Measurements from ENCODE around the gene RUNDC1. TPM values are rescaled to one million over a fixed set of nuclear protein-coding genes. Genes with fewer than 3 reads are reported as not detected.

RUNDC1 gene
- total RNA-seq (2014; rRNA removed; shearing (Covaris generic)) (11.1 and 12.1 TPM in 2 replicates), total RNA-seq (2022) (18.6 and 22.5 TPM in 2 replicates), Bru-seq, nascent RNA (percentile 74 among the genes with signal in this experiment), BruChase-seq, experiment 1, labeled RNA remaining after a 6-hour chase (percentile 90 among the genes with signal in this experiment), BruChase-seq, experiment 2, labeled RNA remaining after a 2-hour chase (percentile 84 among the genes with signal in this experiment)
- long read RNA-seq, transcript RUNDC1-201 (5 exons, 3,828 nt) = major isoform, 27 of 41 reads
- long read RNA-seq, partial matches to known transcripts = 6 of 41 reads
- long read RNA-seq, other reads (novel, unspliced or antisense) = 7 of 41 reads

- Histone ChIP-seq H3K36me3 (ENCODE audit: insufficient read depth, low read length) (peaks cover 7% of the 10 kb centered on the region; the same call in 1 of the 2 replicates), H3K79me2 (ENCODE audit: insufficient read depth, low read depth, low read length) (peaks cover 36% of the 10 kb centered on the region; the same call in 1 of the 2 replicates), H3K27ac (ENCODE audit: low read depth, low read length, poor library complexity, severe bottlenecking) (peak within 1 kb of the TSS; percentile 84), H3K4me1 (ENCODE audit: insufficient read depth, low read length, poor library complexity, severe bottlenecking) (peaks cover 38% of the 10 kb centered on the region), H3K4me3 (ENCODE audit: low read depth, low read length, poor library complexity, severe bottlenecking) (peak within 1 kb of the TSS; percentile 78), H3K4me2 (ENCODE audit: low read length) (peak within 1 kb of the TSS; percentile 85), H4K20me1 (ENCODE audit: insufficient read depth, low read length) (peaks cover 5% of the 10 kb centered on the region; the same call in 1 of the 2 replicates), H2AFZ (ENCODE audit: low read length) (peak within 1 kb of the TSS; percentile 45; the same call in 1 of the 2 replicates), H3K9me3 (ENCODE audit: low read length) (no peaks in the 10 kb centered on the region), H3K9me2 (ENCODE audit: insufficient read depth, low read length) (no peaks in the 10 kb centered on the region)
- DNase-seq (ENCODE audit: low spot score) = peak; percentile 94
- BruUV-seq (replicated peaks) = no TSS peak
- TF ChIP-seq CTCF (conservative IDR thresholded peaks at IDR 0.05; ENCODE audit: low read length) (no peak), EZH2phosphoT487 (IDR thresholded peaks at IDR 0.05; ENCODE audit: borderline replicate concordance, low read depth, low read length) (no peak)
- ChIA-PET CTCF (ENCODE audit: unreplicated experiment) (no interaction called here), POLR2A (interaction anchor here (0.7 kb wide), 1 partner anchor 12 kb away, joined by 5 read pairs; no protein-coding TSS in a partner anchor)
- intact Hi-C loops (cut with micrococcal nuclease; ENCODE audit: unreplicated experiment) = loop anchor here (1.0 kb wide), 1 partner anchor 18 kb away; the partner anchor contains the start of gene RPL27
These were observed at the start of gene RUNDC1 for GRCh38 chr17:42980274-42980765. Gene RUNDC1 (plus strand): TSS chr17:42980565. CDS start chr17:42980577, 12 bp downstream.

- H2AFZ ChIP-seq (ENCODE audit: low read length) = no peak overlapping the region
- H4K20me1 ChIP-seq (ENCODE audit: insufficient read depth, low read length) = no peaks in the 10 kb centered on the region
- H3K9me2 ChIP-seq (ENCODE audit: insufficient read depth, low read length) = no peaks in the 10 kb centered on the region
- no peaks in the 10 kb centered on the region for H3K9me3 ChIP-seq (ENCODE audit: low read length)
- ChIA-PET CTCF (ENCODE audit: unreplicated experiment) (interaction anchor here (1.4 kb wide), 1 partner anchor 60 kb away, joined by 4 read pairs; the partner anchor contains the start of gene RPL27), POLR2A (interaction anchor here (0.9 kb wide), 1 partner anchor 15 kb away, joined by 3 read pairs; no protein-coding TSS in a partner anchor)
- H3K36me3 ChIP-seq (ENCODE audit: insufficient read depth, low read length) = no peaks in the 10 kb centered on the region
- intact Hi-C loops (cut with micrococcal nuclease; ENCODE audit: unreplicated experiment) = loop anchor here (1.0 to 5.0 kb wide), 3 partner anchors 59 to 217 kb away; partner anchors contain the start of gene RPL27
- BruUV-seq (replicated peaks) = no TSS peak
- H3K4me3 ChIP-seq (ENCODE audit: low read depth, low read length, poor library complexity, severe bottlenecking) = no peak overlapping the region
- H3K4me1 ChIP-seq (ENCODE audit: insufficient read depth, low read length, poor library complexity, severe bottlenecking) = no peaks in the 10 kb centered on the region
- H3K27ac ChIP-seq (ENCODE audit: low read depth, low read length, poor library complexity, severe bottlenecking) = no peak overlapping the region
- H3K79me2 ChIP-seq (ENCODE audit: insufficient read depth, low read depth, low read length) = no peaks in the 10 kb centered on the region
- peak; percentile 78 for DNase-seq (ENCODE audit: low spot score)
- no peak overlapping the region for H3K4me2 ChIP-seq (ENCODE audit: low read length)
- peak; percentile 90 for TF ChIP-seq CTCF (conservative IDR thresholded peaks at IDR 0.05; ENCODE audit: low read length)
- TF ChIP-seq EZH2phosphoT487 (IDR thresholded peaks at IDR 0.05; ENCODE audit: borderline replicate concordance, low read depth, low read length) = no peak
These were observed 42.4 kb upstream of the RUNDC1 start for GRCh38 chr17:42937712-42938596.

Data from OCI-LY7 (cell line).